Choroid plexus epithelial cell (primary cell): ENCODE results near the gene ANGPTL2.

Experiments
- DNase-seq: peaks from one replicate; pipeline ENCODE4 v3.0.0-alpha.2; 2010; ENCODE audit warnings: low read depth
- H3K4me3 ChIP-seq: 2 replicates; pipeline ENCODE4 v1.5.1; 2011; ENCODE audit warnings: low read depth, mild to moderate bottlenecking, control low read depth, low read length, moderate library complexity
- CTCF ChIP-seq: conservative IDR thresholded peaks from 2 replicates; pipeline ENCODE4 v1.5.1; 2011; ENCODE audit warnings: low read depth, mild to moderate bottlenecking, control low read depth, inconsistent platforms, low read length, moderate library complexity

Gene ANGPTL2

GRCh38 chr9:127154390-127155191 is 32.2 kb upstream of the ANGPTL2 start:
- H3K4me3 ChIP-seq = peak overlapping the region; percentile 26
- no peak for TF ChIP-seq CTCF
- peak; percentile 75 for DNase-seq

GRCh38 chr9:127154003-127154389 is 31.6 kb upstream of the ANGPTL2 start:
- TF ChIP-seq CTCF = no peak
- no peak for DNase-seq
- H3K4me3 ChIP-seq = no peak overlapping the region

- H3K4me3 ChIP-seq = no peak overlapping the region
- DNase-seq = no peak
- no peak for TF ChIP-seq CTCF
Measured at GRCh38 chr9:127153501-127153900, 31.1 kb upstream of the ANGPTL2 start.

GRCh38 chr9:127149463-127150390 is 27.3 kb upstream of the ANGPTL2 start:
- no peak overlapping the region for H3K4me3 ChIP-seq
- TF ChIP-seq CTCF = no peak
- no peak for DNase-seq

- no peak overlapping the region for H3K4me3 ChIP-seq
- DNase-seq = no peak
- TF ChIP-seq CTCF = no peak
Measured at GRCh38 chr9:127149010-127149409, 26.6 kb upstream of the ANGPTL2 start.

- no peak for DNase-seq
- TF ChIP-seq CTCF = no peak
- no peak overlapping the region for H3K4me3 ChIP-seq
Measured at GRCh38 chr9:127148014-127148413, 25.6 kb upstream of the ANGPTL2 start.
